CD4-positive, alpha-beta T cell (primary cell): ENCODE data around the gene LACC1. TPM values are rescaled to one million over a fixed set of nuclear protein-coding genes. Genes with fewer than 3 reads are reported as not detected.

Experiments used
- ATAC-seq: fragments of 200-7000 bp; cut with Tn5 transposase; one replicate; pipeline ENCODE4 v1.10.0; 2022; ENCODE audit warnings: mild to moderate bottlenecking; ENCODE audit not compliant: poor library complexity
- CTCF ChIA-PET: fragments of 350-600 bp; sonication (Branson Sonifier 250); formaldehyde crosslinking; loops from one replicate; lab custom pipeline; 2021; ENCODE audit warnings: antibody characterized with exemption, inconsistent platforms; lab: Charles Lee
- POLR2A ChIA-PET: fragments of 350-600 bp; sonication (Branson Sonifier 250); formaldehyde crosslinking; loops from one replicate; lab custom pipeline; 2021; ENCODE audit warnings: antibody characterized with exemption, inconsistent platforms; lab: Charles Lee
- DNase-seq, 14 experiments: peaks; one replicate each; pipeline ENCODE4 v3.0.0-alpha.2; 2013 to 2020; ENCODE audit warnings: mixed read lengths in 2 of 14
- H3K27ac ChIP-seq, 2 donors: one replicate each; pipeline versions ENCODE4 v1.5.1 to v1.7.0; 2013; ENCODE audit warnings: low read length in 2 of 2, low read depth in 1 of 2, mild to moderate bottlenecking in 1 of 2
- H3K27me3 ChIP-seq, 2 experiments: 1 replicate in 1 of 2; 2 replicates in 1 of 2; pipeline versions ENCODE4 v1.6.1 to v1.7.0; 2013; ENCODE audit warnings: low read length in 2 of 2, control low read depth in 1 of 2, mild to moderate bottlenecking in 1 of 2, moderate library complexity in 1 of 2; ENCODE audit not compliant: insufficient read depth in 2 of 2, control insufficient read depth in 1 of 2
- H3K36me3 ChIP-seq: one replicate; pipeline ENCODE4 v1.6.1; 2013; ENCODE audit warnings: low read length, control low read depth; ENCODE audit not compliant: insufficient read depth
- H3K4me1 ChIP-seq: one replicate; pipeline ENCODE4 v1.6.1; 2013; ENCODE audit warnings: low read length, control low read depth; ENCODE audit not compliant: insufficient read depth
- H3K4me3 ChIP-seq: one replicate; pipeline ENCODE4 v1.5.1; 2013; ENCODE audit warnings: mild to moderate bottlenecking, low read length, moderate library complexity
- H3K9me3 ChIP-seq, 2 experiments: 1 replicate in 1 of 2; 2 replicates in 1 of 2; pipeline versions ENCODE4 v1.6.1 to v1.7.0; 2013; ENCODE audit warnings: low read length in 2 of 2, mild to moderate bottlenecking in 2 of 2, control low read depth in 1 of 2, moderate library complexity in 1 of 2; ENCODE audit not compliant: control insufficient read depth in 1 of 2, insufficient read depth in 1 of 2
- H3K27ac Mint-ChIP-seq: one replicate; pipeline ENCODE4 v1.8.0; 2020; ENCODE audit warnings: mixed read lengths
- H3K27me3 Mint-ChIP-seq: one replicate; pipeline ENCODE4 v1.8.0; 2021; ENCODE audit warnings: mixed read lengths
- H3K36me3 Mint-ChIP-seq: one replicate; pipeline ENCODE4 v1.8.0; 2021; ENCODE audit warnings: low read depth, mixed read lengths
- H3K4me1 Mint-ChIP-seq: one replicate; pipeline ENCODE4 v1.8.0; 2021; ENCODE audit warnings: low read depth, mixed read lengths
- H3K4me3 Mint-ChIP-seq: one replicate; pipeline ENCODE4 v1.8.0; 2020; ENCODE audit warnings: mild to moderate bottlenecking, mixed read lengths
- H3K9me3 Mint-ChIP-seq: one replicate; pipeline ENCODE4 v1.8.0; 2020; ENCODE audit warnings: mixed read lengths
- CTCF ChIP-seq: fragments of 200-600 bp; IDR thresholded peaks from one replicate; pipeline ENCODE4 v1.8.0; 2022; ENCODE audit warnings: antibody characterized with exemption, mild to moderate bottlenecking
- intact Hi-C, 2 experiments: fragments of 100-400 bp; cut with DNase I in 1 of 2; cut with micrococcal nuclease in 1 of 2; formaldehyde crosslinking; loops; one replicate each; pipeline versions ENCODE4 v1.15.1 to v1.9.0; 2023 to 2025; cut with DNase I, micrococcal nuclease
- total RNA-seq, 174 experiments: library from RNA in 2 of 174; stranded (reverse) in 2 of 174; gene quantifications; one replicate each; pipeline ENCODE4 v1.2.3 and lab custom pipeline; 2021 to 2026

Gene LACC1
- total RNA-seq, 2 experiments from 2014 or later = 0.93 to 0.95 TPM

- H3K27me3 ChIP-seq = no peaks in the 10 kb centered on the region
- H3K4me3 ChIP-seq = no peak overlapping the region
- POLR2A ChIA-PET = no interaction called here
- no peaks in the 10 kb centered on the region for H3K9me3 Mint-ChIP-seq
- no peaks in the 10 kb centered on the region for H3K4me1 ChIP-seq
- H3K4me1 Mint-ChIP-seq = no peaks in the 10 kb centered on the region
- DNase-seq (no peak), ATAC-seq (no peak)
- H3K27ac ChIP-seq = no peak overlapping the region
- H3K36me3 Mint-ChIP-seq = no peaks in the 10 kb centered on the region
- H3K27me3 Mint-ChIP-seq = no peaks in the 10 kb centered on the region
- H3K9me3 ChIP-seq = no peaks in the 10 kb centered on the region
- intact Hi-C loops = no loop called here
- no peak overlapping the region for H3K27ac Mint-ChIP-seq
- H3K36me3 ChIP-seq = no peaks in the 10 kb centered on the region
- H3K4me3 Mint-ChIP-seq = no peak overlapping the region
- TF ChIP-seq CTCF = no peak
- CTCF ChIA-PET = no interaction called here
Measured at GRCh38 chr13:43915451-43915850, 35.7 kb downstream of the LACC1 start.

- intact Hi-C loops = no loop called here
- no peak overlapping the region for H3K4me3 Mint-ChIP-seq
- H3K27me3 ChIP-seq = no peaks in the 10 kb centered on the region
- no peak overlapping the region for H3K4me3 ChIP-seq
- DNase-seq (no peak), ATAC-seq (no peak)
- CTCF ChIA-PET = no interaction called here
- H3K36me3 Mint-ChIP-seq = no peaks in the 10 kb centered on the region
- POLR2A ChIA-PET = no interaction called here
- no peak overlapping the region for H3K27ac Mint-ChIP-seq
- no peak for TF ChIP-seq CTCF
- no peaks in the 10 kb centered on the region for H3K4me1 ChIP-seq
- H3K9me3 ChIP-seq = no peaks in the 10 kb centered on the region
- no peaks in the 10 kb centered on the region for H3K27me3 Mint-ChIP-seq
- H3K4me1 Mint-ChIP-seq = no peaks in the 10 kb centered on the region
- H3K9me3 Mint-ChIP-seq = no peaks in the 10 kb centered on the region
- no peaks in the 10 kb centered on the region for H3K36me3 ChIP-seq
- H3K27ac ChIP-seq = no peak overlapping the region
Measured at GRCh38 chr13:43916828-43917227, 37.1 kb downstream of the LACC1 start.

- Histone ChIP-seq H3K27ac (no peak overlapping the region), H3K27me3 (peaks cover 0 to 3% of the 10 kb centered on the region in 2 experiments), H3K9me3 (no peaks in the 10 kb centered on the region), H3K4me1 (no peaks in the 10 kb centered on the region), H3K36me3 (no peaks in the 10 kb centered on the region), H3K4me3 (no peak overlapping the region)
- Mint-ChIP-seq H3K4me3 (no peak overlapping the region), H3K4me1 (no peaks in the 10 kb centered on the region), H3K36me3 (no peaks in the 10 kb centered on the region), H3K27me3 (no peaks in the 10 kb centered on the region), H3K9me3 (no peaks in the 10 kb centered on the region), H3K27ac (no peak overlapping the region)
- DNase-seq (no peak), ATAC-seq (no peak)
- intact Hi-C loops = no loop called here
- TF ChIP-seq CTCF = no peak
- ChIA-PET POLR2A (no interaction called here), CTCF (no interaction called here)
Measured at GRCh38 chr13:43918636-43919035, 38.9 kb downstream of the LACC1 start.
